ENCODE data around the gene DPH7.
"Not testable (repeated sequence)": the region's sequence is repeated elsewhere in the genome, so short reads cannot be mapped to it uniquely, and the experiment has no call there.

DNA sequence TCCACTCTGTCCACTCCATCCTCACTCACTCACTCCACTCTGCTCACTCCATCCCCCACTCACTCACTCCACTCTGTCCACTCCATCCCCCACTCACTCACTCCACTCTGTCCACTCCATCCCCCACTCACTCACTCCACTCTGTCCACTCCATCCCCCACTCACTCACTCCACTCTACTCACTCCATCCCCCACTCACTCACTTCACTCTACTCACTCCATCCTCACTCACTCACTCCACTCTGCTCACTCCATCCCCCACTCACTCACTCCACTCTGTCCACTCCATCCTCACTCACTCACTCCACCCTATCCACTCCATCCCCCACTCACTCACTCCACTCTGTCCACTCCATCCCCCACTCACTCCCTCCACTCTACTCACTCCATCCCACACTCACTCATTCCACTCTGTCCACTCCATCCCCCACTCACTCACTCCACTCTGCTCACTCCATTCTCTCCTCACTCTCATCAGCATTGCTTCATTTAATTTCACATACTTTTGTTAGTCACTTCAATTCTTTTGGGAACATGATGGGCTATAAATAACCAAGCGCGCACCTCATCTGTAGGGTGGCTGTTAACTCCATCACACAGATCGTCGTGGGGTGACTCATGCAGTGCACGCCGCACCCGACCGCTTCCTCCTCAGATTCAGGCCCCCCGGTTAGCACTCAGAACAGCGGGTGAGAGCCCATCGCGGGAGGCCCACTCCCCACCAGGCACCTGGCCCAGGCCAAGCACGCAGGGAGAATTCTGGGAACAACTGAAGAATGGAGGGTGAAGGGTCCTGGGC, 59.9 kb downstream of the DPH7 start:
- TF ChIP-seq, protein P1, sequence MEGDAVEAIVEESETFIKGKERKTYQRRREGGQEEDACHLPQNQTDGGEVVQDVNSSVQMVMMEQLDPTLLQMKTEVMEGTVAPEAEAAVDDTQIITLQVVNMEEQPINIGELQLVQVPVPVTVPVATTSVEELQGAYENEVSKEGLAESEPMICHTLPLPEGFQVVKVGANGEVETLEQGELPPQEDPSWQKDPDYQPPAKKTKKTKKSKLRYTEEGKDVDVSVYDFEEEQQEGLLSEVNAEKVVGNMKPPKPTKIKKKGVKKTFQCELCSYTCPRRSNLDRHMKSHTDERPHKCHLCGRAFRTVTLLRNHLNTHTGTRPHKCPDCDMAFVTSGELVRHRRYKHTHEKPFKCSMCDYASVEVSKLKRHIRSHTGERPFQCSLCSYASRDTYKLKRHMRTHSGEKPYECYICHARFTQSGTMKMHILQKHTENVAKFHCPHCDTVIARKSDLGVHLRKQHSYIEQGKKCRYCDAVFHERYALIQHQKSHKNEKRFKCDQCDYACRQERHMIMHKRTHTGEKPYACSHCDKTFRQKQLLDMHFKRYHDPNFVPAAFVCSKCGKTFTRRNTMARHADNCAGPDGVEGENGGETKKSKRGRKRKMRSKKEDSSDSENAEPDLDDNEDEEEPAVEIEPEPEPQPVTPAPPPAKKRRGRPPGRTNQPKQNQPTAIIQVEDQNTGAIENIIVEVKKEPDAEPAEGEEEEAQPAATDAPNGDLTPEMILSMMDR (IDR thresholded peaks at IDR 0.05 in 8 of 11, conservative IDR thresholded peaks at IDR 0.05 in 3 of 11), result not testable (repeated sequence)
- TF ChIP-seq POLR2A, POLR2AphosphoS5 (IDR thresholded peaks at IDR 0.05): not testable (repeated sequence)

Data from spleen (tissue), 7 donors.